A172 (cell line): ENCODE measurements around the gene ADRM1. TPM values are rescaled to one million over a fixed set of nuclear protein-coding genes. Genes with fewer than 3 reads are reported as not detected.

Experiments used
- DNase-seq: peaks from one replicate; pipeline ENCODE4 v3.0.0-alpha.2; 2015; ENCODE audit warnings: low spot score
- total RNA-seq: library from RNA; depleted of rRNA; stranded (reverse); fragments of >200 nt; shearing (Covaris generic); gene quantifications from 2 replicates; pipeline ENCODE4 v1.2.3, GENCODE V29; 2014

The ADRM1 gene
- total RNA-seq, 1 experiment from 2014 or later: 402 TPM

DNA sequence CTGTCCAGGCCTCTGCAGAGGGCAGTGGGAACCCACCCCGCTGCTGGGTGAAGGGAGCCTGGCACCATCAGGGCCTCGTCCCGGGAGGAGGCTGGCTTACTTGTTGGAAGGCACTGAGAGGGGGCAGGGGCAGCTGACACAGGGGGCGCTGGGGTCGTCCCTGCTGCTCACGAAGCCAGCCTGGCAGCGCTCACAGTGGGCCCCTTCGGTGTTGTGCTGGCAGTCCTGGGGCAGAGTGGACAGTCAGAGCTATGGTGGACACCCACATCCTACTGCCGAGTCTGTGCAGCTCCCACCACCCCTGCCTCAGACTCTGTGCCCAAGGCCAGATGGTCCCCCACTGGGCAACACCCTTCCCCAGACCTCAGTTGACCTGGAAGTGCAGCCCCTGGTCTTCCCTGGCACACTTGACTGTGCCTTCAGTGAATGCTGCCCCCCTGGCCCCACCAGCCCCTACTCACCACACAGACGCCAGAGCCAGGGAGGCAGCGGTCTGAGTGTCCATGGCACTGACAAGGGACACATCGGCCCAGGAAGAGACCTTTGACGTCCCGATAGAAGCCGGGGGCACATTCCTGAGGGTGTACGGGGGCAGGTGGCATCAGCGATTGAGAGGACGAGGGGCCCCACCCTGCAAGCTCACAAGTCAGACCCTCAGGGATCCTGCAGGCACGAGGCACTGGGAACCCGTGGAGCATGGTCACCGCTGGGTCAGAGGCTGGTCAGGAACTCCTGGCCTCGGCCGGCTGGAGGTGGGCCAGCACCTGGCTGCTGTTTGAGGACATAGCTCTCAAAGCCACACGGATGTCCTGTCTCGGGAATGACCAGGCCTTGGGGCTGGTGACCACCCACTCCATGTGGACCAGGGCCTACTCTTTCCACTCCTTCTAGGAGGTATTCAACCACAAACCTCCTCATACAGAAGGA, 21.4 kb downstream of the ADRM1 start:
- DNase-seq: no peak

- no peak for DNase-seq
These were observed 22.5 kb downstream of the ADRM1 start for GRCh38 chr20:62325172-62325905.

DNA sequence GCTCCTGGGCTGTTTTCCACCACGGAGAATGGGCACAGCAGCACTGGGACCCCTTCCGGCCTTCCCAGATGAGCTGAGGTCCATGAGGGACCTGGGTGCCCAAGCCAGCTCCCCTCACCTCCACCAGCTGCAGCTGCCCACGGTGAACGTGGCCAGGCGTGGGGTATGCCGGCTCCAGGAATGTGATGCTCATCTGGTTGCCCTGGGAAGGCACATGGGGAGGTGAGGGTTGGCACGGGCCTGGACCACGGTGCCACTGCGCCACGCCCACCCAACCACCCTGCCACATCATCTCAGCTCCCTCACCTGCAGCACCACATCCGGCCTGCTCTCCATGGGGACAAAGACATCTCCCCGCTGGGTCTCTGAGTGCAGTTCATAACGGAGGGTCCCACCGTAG, 23.8 kb downstream of the ADRM1 start:
- DNase-seq: no peak

DNA sequence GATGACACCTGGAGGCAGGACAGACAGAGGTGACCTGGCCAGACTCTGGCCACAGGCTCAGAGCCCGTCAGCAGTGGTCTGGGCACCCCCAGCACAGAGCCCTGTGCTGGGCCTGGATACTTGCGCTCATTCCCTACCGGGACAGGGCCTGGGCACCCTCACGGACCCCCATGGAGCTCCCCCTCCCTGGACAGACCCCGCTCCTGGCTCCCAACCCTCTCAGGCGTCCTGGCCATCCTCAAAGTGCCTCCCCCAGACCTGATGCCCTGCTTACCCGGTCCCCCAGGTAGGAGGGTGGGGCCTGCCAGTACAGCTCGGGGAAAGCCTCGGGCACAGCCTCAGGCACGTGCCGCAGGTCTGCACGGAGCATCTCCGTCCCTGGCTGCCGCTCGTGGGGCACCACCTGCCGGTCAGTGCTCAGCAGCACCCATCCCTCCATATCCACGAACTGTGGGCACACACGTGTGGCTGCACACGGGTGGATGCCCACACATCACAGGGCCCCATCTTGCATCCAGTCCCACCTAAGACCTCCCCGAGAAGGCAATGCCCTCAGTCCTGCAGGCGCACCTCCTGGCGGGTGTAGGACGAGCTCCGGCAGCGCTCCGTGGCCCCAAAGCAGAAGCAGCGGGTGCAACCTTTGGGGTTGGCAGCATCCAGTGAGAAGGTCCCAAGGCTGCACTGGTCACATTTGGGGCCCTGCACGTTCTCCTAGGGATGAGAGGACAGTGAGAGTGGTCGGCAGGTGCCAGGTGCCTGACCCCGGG, 24.3 kb downstream of the ADRM1 start:
- no peak for DNase-seq

DNA sequence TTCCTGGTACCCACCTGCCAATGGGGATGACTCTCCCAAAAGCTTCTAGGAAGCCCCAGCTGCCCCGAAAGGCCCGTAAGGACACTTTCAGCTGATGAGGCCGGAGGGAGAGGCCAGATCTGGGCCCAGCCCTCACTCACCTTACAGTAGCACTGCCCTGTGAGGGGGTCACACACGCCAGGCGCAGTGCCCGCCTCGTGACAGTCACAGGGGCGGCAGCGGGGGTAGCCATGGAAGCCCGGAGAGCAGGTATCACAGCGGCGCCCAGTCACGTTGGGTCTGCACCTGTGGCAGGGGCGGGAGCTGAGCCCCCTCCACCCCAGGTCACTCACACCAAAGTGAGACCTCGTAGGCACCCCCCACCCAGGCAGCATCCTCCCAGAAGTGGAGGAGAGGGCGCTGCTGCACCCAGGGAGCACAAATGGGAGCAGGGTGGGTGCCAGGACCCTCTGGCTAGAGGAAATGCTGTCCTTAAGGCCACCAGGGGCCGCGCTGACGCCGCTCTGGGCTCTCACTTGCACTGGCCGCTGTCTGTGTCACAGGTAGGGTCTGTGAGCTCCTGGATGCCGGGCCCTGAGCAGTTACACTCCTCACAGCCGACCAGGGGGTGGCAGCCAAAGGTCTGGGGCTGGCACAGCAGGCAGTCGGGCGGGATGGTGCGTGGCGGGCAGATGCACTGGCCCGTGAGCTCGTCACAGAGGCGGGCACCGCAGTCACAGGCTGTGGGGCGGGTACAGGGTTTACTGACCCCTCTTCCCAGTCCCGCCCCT, 25.1 kb downstream of the ADRM1 start:
- no peak for DNase-seq

DNA sequence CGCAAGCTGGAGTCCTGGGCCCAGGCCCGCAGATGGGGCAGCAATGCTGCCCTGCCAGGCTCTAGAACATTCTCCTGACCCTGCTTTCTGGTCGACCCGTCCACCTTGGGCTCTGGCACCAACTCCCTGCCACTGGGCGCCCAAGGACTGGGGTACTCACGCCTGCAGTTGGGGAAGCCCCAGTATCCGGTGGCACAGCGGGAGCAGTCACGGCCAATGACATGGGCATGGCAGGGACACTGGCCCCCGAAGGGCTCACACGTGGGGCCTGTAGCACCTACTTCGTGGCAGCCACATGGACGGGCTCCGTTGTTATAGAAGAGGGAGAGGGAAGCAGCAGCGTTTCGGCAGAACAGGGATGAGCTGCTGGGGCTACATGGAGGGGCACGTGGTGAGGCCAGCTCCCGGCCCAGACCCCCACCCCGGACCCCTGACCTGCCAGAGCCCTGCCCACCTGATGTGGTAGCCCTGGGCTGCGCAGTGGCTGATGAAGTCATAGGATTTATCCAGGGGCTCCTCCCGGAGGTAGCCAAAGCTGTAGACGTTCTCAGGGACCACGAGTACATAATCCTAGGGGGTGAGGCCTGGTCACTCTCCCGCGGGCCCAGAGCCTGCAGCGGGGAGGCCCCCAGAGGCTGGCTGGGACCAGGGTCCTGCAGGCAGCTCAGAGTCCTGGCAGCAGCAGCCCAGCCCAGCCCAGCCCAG, 26.0 kb downstream of the ADRM1 start:
- DNase-seq: no peak

DNA sequence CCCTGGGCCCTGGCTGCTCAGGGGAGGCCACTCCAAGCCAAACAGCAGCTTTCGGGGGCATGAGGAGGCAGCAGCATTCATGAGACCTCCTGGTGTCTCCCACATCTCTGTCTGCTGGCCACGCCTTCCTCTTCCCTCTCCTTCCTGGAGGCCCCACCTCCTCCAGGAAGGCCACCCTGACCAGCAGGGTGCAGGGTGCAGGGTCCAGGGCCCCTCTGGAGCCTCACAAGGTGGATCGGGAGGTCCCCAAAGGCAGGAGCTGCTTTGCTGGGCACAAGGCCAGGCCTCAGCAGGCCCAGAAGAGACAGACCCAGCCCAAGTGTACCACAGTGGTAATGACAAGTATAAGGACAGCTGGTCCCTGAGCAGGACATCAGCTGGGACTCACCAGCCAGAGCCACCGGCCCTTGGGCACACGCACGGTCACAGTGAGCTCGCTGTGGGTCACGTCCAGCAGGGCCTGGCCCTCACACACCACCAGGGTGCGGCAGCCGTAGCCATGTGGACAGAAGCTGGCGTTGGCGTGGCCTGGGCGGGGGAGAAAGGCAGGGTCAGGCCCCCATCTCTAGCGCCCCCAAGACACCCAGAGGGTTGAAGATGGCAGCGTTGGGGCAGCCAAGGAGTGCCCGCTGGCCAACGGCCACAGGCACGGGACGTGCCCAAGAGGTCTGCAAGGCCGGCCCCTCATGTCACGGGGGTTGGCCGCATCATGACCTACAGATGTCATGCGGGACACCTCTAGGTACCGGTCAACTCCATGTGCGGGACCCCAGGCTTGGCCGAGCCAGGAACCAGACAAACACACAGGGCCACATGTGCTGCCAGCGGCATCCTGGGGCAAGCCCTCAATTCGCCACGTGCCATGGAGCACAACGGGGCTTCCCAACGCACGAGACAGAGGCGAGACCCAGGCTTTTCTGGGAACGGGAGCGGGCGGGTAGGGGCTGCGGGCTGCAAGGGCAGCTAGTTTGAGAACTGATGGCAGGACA, 26.9 kb downstream of the ADRM1 start:
- no peak for DNase-seq

DNA sequence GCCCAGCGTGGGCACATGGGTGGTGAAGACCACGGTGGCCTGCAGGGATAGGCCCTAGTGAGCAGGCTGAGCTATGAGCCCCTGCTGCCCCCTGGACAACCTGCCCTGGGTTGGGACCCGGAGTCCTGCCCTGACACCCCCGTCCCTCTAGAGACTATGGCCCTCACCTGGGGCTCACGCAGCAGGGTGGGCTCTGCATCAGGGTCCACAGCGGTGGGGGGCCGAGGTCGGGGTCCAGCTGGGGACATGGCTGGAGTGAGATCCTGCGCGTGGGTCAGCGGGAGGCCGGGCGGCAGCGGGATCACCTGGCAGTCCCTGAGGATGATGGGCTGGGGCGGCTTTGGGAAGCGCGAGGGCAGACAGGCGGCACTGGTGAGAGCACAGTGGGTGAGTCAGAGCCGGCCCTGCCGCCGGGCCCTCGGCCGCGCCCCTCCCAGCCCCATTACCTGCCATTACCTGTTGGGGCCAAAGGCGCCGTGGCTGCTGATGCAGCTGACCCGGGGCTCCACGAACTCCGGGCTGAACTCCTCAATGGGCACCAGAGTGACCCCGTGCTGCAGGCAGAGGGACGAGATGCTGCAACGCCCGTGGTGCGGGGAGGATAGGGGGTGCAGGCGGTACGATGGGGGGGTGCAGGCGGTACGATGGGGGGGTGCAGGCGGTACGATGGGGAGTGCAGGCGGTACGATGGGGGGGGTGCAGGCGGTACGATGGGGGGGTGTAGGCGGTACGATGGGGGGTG, 27.9 kb downstream of the ADRM1 start:
- no peak for DNase-seq

DNA sequence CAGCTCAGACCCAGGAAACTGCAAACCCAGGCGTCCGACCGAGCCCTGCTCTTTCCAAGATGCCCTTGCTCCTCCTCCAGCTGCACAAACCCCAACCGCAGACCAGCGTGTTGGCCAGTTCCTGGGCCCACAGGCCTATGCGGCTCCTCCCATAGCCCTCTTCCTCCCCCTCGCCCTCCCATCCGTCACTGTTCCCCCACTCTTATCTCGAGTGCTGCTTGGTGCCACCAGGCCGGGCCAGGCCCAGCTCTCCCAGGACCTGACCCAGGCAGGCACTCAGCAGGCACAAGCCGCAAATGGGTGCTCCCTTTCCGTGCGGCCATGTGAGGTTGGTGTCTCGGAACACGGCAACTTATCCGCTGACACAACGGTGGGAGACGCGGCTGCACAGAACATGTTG, 28.6 kb downstream of the ADRM1 start:
- no peak for DNase-seq

DNA sequence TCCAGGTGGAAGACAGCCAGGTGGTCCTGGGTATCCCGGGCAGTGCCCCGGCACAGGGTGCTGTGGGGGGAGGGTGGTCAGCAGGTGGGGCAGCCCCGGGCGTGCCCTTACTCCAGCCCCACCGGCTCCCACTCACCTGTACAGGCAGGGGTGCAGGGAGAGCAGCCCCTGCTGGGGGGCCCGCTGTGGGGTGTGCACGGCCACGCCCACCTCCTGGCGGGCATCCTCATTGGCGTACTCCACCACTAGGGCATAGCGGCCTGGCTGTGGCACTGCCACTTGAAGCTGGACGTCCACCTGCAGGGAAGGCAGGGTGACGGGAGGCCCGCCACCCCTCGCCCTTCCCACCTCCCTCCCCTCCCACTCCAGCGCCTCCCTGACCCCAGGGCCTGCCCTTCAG, 29.6 kb downstream of the ADRM1 start:
- no peak for DNase-seq

- no peak for DNase-seq
These were observed 30.4 kb downstream of the ADRM1 start for GRCh38 chr20:62332989-62333819.

GRCh38 chr20:62333820-62334595, 31.2 kb downstream of the ADRM1 start:
- no peak for DNase-seq

- no peak for DNase-seq
These were observed 32.1 kb downstream of the ADRM1 start for GRCh38 chr20:62334881-62335280.

DNA sequence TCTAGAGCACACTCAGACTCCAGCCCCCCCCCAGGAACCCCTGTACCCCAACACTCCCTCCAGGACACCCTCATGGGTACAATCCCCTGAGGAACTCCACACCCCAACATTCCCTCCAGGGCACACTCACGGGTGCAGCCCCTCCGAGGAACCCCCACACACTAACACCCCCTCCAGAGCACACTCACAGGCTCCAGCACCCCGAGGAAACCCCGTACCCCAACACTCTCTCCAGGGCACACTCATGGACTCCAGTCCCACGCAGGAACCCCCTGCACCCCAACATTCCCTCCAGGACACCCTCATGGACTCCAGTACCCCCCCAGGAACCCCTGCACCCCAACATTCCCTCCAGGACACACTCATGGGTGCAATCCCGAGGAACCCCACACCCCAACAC, 32.7 kb downstream of the ADRM1 start:
- no peak for DNase-seq

- DNase-seq: no peak
These were observed 33.5 kb downstream of the ADRM1 start for GRCh38 chr20:62336329-62336728.

- no peak for DNase-seq
These were observed 34.2 kb downstream of the ADRM1 start for GRCh38 chr20:62336775-62337557.
